Measurements from ENCODE around the gene HSD17B10.

DNA sequence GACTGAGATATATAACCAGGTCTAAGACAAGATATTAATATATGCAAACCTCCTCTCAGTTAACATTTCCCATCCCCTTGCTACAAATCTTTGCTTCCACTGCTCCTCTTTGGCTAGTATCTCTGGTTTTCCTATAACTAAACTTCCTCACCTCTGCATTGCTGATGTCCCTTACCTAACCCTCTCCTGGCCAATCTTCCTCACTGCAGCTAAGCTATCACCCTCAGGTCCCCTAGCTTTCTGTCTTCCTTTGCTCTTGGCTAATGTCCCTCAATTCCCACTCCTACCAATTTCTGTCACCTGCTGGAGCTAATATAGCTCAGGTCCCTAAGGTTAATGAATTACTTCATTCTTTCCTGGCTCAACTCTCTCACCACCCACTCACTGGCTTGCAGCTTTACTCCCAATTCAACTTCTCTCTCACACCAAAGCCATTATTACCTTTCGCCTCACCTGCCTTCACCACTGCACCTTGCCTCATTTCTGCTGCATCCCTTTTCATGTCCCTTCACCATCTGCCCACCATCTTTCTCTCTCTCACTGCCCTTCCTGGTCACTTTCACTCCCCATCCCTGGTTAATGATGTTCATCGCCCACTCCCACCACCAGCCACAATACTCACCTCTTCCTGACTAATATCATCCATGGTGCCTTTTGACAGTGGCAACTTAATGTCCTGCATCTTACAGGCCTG is 38.4 kb downstream of the HSD17B10 start:
- TF ChIP-seq, protein P1, sequence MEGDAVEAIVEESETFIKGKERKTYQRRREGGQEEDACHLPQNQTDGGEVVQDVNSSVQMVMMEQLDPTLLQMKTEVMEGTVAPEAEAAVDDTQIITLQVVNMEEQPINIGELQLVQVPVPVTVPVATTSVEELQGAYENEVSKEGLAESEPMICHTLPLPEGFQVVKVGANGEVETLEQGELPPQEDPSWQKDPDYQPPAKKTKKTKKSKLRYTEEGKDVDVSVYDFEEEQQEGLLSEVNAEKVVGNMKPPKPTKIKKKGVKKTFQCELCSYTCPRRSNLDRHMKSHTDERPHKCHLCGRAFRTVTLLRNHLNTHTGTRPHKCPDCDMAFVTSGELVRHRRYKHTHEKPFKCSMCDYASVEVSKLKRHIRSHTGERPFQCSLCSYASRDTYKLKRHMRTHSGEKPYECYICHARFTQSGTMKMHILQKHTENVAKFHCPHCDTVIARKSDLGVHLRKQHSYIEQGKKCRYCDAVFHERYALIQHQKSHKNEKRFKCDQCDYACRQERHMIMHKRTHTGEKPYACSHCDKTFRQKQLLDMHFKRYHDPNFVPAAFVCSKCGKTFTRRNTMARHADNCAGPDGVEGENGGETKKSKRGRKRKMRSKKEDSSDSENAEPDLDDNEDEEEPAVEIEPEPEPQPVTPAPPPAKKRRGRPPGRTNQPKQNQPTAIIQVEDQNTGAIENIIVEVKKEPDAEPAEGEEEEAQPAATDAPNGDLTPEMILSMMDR (IDR thresholded peaks at IDR 0.05) = no peak
- TF ChIP-seq POLR2A (IDR thresholded peaks at IDR 0.05) = no peak

Data from esophagus squamous epithelium (tissue), 4 donors.